Mesothelial cell of epicardium (in vitro differentiated cells): ENCODE results near the gene DDX56. TPM values are rescaled to one million over a fixed set of nuclear protein-coding genes. Genes with fewer than 3 reads are reported as not detected.

Source experiments
- DNase-seq, 2 experiments: peaks; one replicate each; pipeline ENCODE4 v3.0.0; 2021; ENCODE audit warnings: low spot score in 2 of 2; ENCODE audit not compliant: unreplicated experiment in 2 of 2
- H3K27ac Mint-ChIP-seq: 2 replicates; pipeline ENCODE4 v1.8.0; 2021; ENCODE audit warnings: mixed read lengths
- H3K27me3 Mint-ChIP-seq: 2 replicates; pipeline ENCODE4 v1.8.0; 2021; ENCODE audit warnings: low read depth, mixed read lengths
- H3K36me3 Mint-ChIP-seq: 2 replicates; pipeline ENCODE4 v1.8.0; 2021; ENCODE audit warnings: mixed read lengths
- H3K4me1 Mint-ChIP-seq: 2 replicates; pipeline ENCODE4 v1.8.0; 2021; ENCODE audit warnings: mixed read lengths
- H3K4me3 Mint-ChIP-seq: 2 replicates; pipeline ENCODE4 v1.8.0; 2021; ENCODE audit warnings: mild to moderate bottlenecking, moderate library complexity, mixed read lengths
- H3K9me3 Mint-ChIP-seq: 2 replicates; pipeline ENCODE4 v1.8.0; 2021; ENCODE audit warnings: mixed read lengths
- total RNA-seq: library from RNA; stranded (reverse); gene quantifications from 3 replicates; pipeline ENCODE4 v1.2.1, GENCODE V29; 2021
- TF ChIP-seq, protein P1 (sequence below): fragments of 200-600 bp; sonication (generic); IDR thresholded peaks from one replicate; pipeline ENCODE4 v1.5.0; 2021; ENCODE audit warnings: antibody characterized with exemption; ENCODE audit not compliant: unreplicated experiment

DDX56 gene
- 89.0 to 104 TPM (median 96.8 TPM) in 3 replicates for total RNA-seq

DNA sequence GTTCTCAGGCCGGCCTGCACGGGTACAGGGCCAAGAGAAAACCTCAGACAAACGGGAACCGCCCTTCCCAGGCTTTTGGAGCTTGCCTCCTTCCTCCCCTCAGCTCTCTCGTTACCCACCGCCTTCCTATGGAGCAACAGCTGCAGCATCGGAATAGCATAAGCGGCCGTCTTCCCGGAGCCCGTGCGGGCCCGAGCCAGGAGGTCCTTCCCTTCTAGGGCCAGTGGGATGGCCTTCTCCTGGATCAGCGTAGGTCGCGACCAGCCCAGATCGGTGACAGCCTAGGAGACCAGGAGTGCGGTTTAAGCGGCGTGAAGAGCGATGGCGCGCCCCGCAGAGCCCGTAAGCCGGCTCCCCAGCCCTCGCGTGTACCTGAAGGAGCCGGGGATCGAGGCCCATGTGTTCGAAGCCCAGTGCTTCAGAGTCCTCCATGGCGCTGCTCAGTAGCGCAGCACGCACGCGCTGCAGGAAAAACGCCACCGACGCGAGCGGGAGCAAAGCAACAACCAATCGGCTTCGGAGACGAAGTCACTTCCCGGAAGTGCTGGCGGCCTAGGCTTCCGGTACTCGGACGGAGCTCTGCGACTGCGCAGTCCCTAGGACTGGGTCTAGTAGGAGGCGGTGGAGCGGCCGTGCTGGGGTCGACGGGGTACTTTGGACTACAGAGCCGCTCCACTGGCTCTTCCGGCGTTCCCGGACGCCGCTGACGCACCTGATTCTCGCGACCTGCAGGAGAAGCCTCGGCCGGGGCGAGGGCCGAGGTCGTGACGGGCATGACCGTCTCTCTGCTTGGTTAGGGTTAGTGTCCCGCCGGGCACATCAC is at the start of gene DDX56:
Gene DDX56 (minus strand): TSS at position 445 of the 823 bp plus-strand sequence. CDS start 13 bp downstream, at position 432.
- Mint-ChIP-seq H3K36me3 (peaks cover 28% of the 10 kb centered on the region), H3K27me3 (no peaks in the 10 kb centered on the region), H3K4me3 (peak within 1 kb of the TSS; percentile 98), H3K9me3 (no peaks in the 10 kb centered on the region), H3K27ac (peak within 1 kb of the TSS; percentile 98), H3K4me1 (peaks cover 27% of the 10 kb centered on the region)
- DNase-seq, result peak; percentile 87 to 88
- TF ChIP-seq, protein P1, sequence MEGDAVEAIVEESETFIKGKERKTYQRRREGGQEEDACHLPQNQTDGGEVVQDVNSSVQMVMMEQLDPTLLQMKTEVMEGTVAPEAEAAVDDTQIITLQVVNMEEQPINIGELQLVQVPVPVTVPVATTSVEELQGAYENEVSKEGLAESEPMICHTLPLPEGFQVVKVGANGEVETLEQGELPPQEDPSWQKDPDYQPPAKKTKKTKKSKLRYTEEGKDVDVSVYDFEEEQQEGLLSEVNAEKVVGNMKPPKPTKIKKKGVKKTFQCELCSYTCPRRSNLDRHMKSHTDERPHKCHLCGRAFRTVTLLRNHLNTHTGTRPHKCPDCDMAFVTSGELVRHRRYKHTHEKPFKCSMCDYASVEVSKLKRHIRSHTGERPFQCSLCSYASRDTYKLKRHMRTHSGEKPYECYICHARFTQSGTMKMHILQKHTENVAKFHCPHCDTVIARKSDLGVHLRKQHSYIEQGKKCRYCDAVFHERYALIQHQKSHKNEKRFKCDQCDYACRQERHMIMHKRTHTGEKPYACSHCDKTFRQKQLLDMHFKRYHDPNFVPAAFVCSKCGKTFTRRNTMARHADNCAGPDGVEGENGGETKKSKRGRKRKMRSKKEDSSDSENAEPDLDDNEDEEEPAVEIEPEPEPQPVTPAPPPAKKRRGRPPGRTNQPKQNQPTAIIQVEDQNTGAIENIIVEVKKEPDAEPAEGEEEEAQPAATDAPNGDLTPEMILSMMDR, result no peak

- H3K9me3 Mint-ChIP-seq, result no peaks in the 10 kb centered on the region
- TF ChIP-seq, protein P1, result no peak
- H3K4me3 Mint-ChIP-seq, result no peak overlapping the region
- H3K27me3 Mint-ChIP-seq, result no peaks in the 10 kb centered on the region
- no peak overlapping the region for H3K27ac Mint-ChIP-seq
- H3K4me1 Mint-ChIP-seq, result peaks cover 23% of the 10 kb centered on the region
- DNase-seq, result no peak
- H3K36me3 Mint-ChIP-seq, result peaks cover 7% of the 10 kb centered on the region
Observed at GRCh38 chr7:44622342-44623151, 48.8 kb upstream of the DDX56 start.

- Mint-ChIP-seq H3K27me3 (no peaks in the 10 kb centered on the region), H3K4me3 (no peak overlapping the region), H3K27ac (peak overlapping the region; percentile 31), H3K36me3 (peaks cover 7% of the 10 kb centered on the region), H3K9me3 (no peaks in the 10 kb centered on the region), H3K4me1 (peaks cover 27% of the 10 kb centered on the region)
- TF ChIP-seq, protein P1, result no peak
- no peak for DNase-seq
Observed at GRCh38 chr7:44621750-44622103, 48.0 kb upstream of the DDX56 start.

GRCh38 chr7:44621034-44621749 is 47.5 kb upstream of the DDX56 start:
- Mint-ChIP-seq H3K4me1 (peaks cover 27% of the 10 kb centered on the region), H3K4me3 (no peak overlapping the region), H3K36me3 (peaks cover 7% of the 10 kb centered on the region), H3K27ac (peak overlapping the region; percentile 19), H3K9me3 (no peaks in the 10 kb centered on the region), H3K27me3 (no peaks in the 10 kb centered on the region)
- no peak for DNase-seq
- TF ChIP-seq, protein P1, result no peak

DNA sequence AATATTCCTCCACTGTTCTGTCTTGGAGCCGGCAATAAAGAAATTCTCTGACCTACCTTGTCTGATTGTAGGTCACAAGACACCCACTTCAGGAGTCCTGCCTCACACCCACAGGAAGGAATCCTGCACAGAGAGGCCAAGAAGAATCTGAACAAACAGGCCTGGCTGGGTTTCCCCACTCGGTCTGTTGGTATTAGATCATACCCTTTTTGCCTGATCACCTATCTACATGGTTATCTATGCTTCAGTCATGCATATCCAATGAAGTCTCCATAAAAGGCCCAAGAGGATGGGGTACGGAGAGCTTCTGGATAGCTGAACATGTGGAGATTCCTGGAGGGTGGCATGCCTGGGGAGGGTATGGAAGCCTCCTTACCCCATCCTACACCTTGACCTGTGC is 45.0 kb upstream of the DDX56 start:
- H3K4me3 Mint-ChIP-seq, result peak overlapping the region; percentile 4
- TF ChIP-seq, protein P1, result no peak
- H3K9me3 Mint-ChIP-seq, result no peaks in the 10 kb centered on the region
- H3K36me3 Mint-ChIP-seq, result no peaks in the 10 kb centered on the region
- no peaks in the 10 kb centered on the region for H3K27me3 Mint-ChIP-seq
- peak overlapping the region; percentile 92 for H3K27ac Mint-ChIP-seq
- peak in 1 of 2 experiments; percentile 45 for DNase-seq
- H3K4me1 Mint-ChIP-seq, result peaks cover 35% of the 10 kb centered on the region
